Mucosa of descending colon (tissue), 3 donors: Measurements from ENCODE around the gene TAF11L14. TPM values are rescaled to one million over a fixed set of nuclear protein-coding genes. Genes with fewer than 3 reads are reported as not detected.
A peak's percentile ranks its signal among the peaks of the same experiment; 100 is the strongest.
"Not testable (repeated sequence)": the region's sequence is repeated elsewhere in the genome, so short reads cannot be mapped to it uniquely, and the experiment has no call there.

Experiments used
- ATAC-seq: fragments of 200-7000 bp; cut with Tn5 transposase; one replicate; pipeline ENCODE4 v1.9.1; 2020; ENCODE audit warnings: mild to moderate bottlenecking, moderate library complexity
- DNase-seq, 3 donors: peaks; one replicate each; pipeline ENCODE4 v3.0.0-alpha.2; 2020
- H3K36me3 ChIP-seq: fragments of 200-600 bp; one replicate; pipeline ENCODE4 v1.8.0; 2021; ENCODE audit warnings: low read depth, mild to moderate bottlenecking
- H3K4me1 ChIP-seq: fragments of 200-600 bp; one replicate; pipeline ENCODE4 v1.8.0; 2021; ENCODE audit warnings: low read depth, mild to moderate bottlenecking
- H3K4me3 ChIP-seq: fragments of 200-600 bp; one replicate; pipeline ENCODE4 v1.8.0; 2021; ENCODE audit warnings: mild to moderate bottlenecking
- H3K9me3 ChIP-seq: fragments of 200-600 bp; one replicate; pipeline ENCODE4 v1.8.0; 2021; ENCODE audit warnings: mild to moderate bottlenecking
- intact Hi-C, 2 donors: fragments of 100-400 bp; cut with DNase I in 1 of 2; cut with micrococcal nuclease in 1 of 2; formaldehyde crosslinking; loops; one replicate each; pipeline versions ENCODE4 v1.11.0 to v1.11.1; 2022; cut with DNase I, micrococcal nuclease
- total RNA-seq, 3 donors: library from RNA; stranded (reverse); fragmentation: NEBNext Ultra II Directional in 2 of 3; extraction: Animal tissue kit (Norgen Biotek cat#: 25700) in 2 of 3; gene quantifications; one replicate each; pipeline versions ENCODE4 v1.2.1 to v1.2.4, GENCODE V29; 2021 to 2023
- TF ChIP-seq, protein P1 (sequence below): fragments of 200-600 bp; IDR thresholded peaks from one replicate; pipeline ENCODE4 v1.8.0; 2022; ENCODE audit warnings: antibody characterized with exemption, mild to moderate bottlenecking
- donor health status: DM: no; HTN: no; CAD: no; lungs with moderate emphysema.
- donor health status: DM: no; HTN: no; CAD: no.
- donor health status: DM: no; HTN: yes; CAD: no.

The TAF11L14 gene
- total RNA-seq, 3 donors from 2014 or later, result not detected

- DNase-seq (no peak), ATAC-seq (no peak)
- Histone ChIP-seq H3K36me3 (no peaks in the 10 kb centered on the region), H3K9me3 (no peaks in the 10 kb centered on the region), H3K4me3 (no peak overlapping the region), H3K4me1 (no peaks in the 10 kb centered on the region)
- TF ChIP-seq, protein P1, sequence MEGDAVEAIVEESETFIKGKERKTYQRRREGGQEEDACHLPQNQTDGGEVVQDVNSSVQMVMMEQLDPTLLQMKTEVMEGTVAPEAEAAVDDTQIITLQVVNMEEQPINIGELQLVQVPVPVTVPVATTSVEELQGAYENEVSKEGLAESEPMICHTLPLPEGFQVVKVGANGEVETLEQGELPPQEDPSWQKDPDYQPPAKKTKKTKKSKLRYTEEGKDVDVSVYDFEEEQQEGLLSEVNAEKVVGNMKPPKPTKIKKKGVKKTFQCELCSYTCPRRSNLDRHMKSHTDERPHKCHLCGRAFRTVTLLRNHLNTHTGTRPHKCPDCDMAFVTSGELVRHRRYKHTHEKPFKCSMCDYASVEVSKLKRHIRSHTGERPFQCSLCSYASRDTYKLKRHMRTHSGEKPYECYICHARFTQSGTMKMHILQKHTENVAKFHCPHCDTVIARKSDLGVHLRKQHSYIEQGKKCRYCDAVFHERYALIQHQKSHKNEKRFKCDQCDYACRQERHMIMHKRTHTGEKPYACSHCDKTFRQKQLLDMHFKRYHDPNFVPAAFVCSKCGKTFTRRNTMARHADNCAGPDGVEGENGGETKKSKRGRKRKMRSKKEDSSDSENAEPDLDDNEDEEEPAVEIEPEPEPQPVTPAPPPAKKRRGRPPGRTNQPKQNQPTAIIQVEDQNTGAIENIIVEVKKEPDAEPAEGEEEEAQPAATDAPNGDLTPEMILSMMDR, result no peak
- intact Hi-C loops, result no loop called here
These were observed 19.2 kb upstream of the TAF11L14 start for GRCh38 chr5:17614872-17615605.

DNA sequence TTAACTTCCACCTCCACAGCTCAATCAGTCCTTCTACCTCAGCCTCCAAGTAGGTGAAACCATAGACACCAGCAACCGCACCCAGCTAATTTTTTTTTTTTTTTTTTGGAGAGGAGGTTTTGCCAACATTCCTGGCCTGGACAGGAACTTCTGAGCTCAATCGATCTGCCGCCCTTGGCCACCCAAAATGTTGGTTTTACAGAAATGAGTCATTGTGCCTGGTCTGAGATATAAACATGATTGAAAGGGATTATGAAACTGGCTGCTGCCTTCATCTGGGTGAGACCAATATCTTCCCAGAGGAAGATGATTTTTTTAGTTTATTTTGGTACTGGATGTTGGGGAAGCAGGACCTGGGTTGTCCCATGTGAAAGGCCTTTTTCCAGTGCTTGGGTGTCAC lies 14.9 kb upstream of the TAF11L14 start:
- H3K9me3 ChIP-seq, result no peaks in the 10 kb centered on the region
- ATAC-seq, result no peak
- no peaks in the 10 kb centered on the region for H3K4me1 ChIP-seq
- no peak overlapping the region for H3K4me3 ChIP-seq
- TF ChIP-seq, protein P1, result no peak
- intact Hi-C loops, result no loop called here
- H3K36me3 ChIP-seq, result no peaks in the 10 kb centered on the region
- no peak for DNase-seq

DNA sequence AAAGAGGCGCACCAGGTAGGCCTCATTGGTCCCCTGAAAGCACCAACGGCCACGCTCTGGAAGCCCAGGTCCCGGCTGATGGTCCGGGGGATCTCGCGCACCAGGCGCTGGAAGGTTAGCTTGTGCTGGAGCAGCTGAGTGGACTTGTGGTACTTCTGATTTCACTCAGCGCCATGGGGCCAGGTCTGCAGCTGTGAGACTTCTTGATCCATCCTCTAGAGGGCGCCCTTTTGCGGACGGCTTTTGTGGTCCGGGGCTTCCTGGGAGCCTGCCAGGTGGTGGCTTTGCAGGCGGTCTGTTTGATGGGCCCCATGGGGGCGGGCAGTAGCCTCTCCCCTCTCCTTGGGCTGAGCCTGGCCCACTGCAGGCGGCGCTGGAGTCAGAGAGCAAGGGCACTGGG lies 13.6 kb upstream of the TAF11L14 start:
- Histone ChIP-seq H3K4me3 (no peak overlapping the region), H3K36me3 (no peaks in the 10 kb centered on the region), H3K4me1 (no peaks in the 10 kb centered on the region), H3K9me3 (no peaks in the 10 kb centered on the region)
- DNase-seq (peak in 1 of 3 donors; percentile 41), ATAC-seq (no peak)
- TF ChIP-seq, protein P1, result no peak
- intact Hi-C loops, result no loop called here

DNA sequence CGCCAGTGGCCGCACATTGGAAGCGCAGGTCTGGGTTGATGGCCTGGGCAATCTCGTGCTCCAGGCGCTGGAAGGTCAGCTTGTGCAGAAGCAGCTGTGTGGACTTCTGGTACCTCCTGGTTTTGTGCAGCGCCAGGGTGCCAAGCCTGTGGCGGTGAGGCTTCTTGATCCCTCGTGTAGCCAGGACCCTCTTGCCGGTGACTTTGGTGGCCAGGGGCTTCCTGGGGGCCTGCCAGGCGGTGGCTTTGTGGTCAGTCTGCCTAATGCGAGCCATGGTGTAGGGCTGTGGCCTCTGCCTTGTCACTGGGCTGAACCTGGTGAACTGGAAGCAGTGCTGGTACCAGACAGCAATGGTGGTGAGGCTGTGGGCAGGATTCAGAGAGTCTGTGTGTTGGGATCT lies 8.6 kb upstream of the TAF11L14 start:
- intact Hi-C loops, result no loop called here
- TF ChIP-seq, protein P1, result no peak
- Histone ChIP-seq H3K36me3 (no peaks in the 10 kb centered on the region), H3K4me3 (no peak overlapping the region), H3K9me3 (no peaks in the 10 kb centered on the region), H3K4me1 (no peaks in the 10 kb centered on the region)
- ATAC-seq (no peak), DNase-seq (no peak)

GRCh38 chr5:17631788-17632187 lies 2.5 kb upstream of the TAF11L14 start, which contains the start of gene TAF11L13:
TAF11L13 (plus strand) TSS chr5:17632088.
- H3K4me3 ChIP-seq, intact Hi-C loops, H3K36me3 ChIP-seq, H3K9me3 ChIP-seq, H3K4me1 ChIP-seq, ATAC-seq, DNase-seq: not testable (repeated sequence)

DNA sequence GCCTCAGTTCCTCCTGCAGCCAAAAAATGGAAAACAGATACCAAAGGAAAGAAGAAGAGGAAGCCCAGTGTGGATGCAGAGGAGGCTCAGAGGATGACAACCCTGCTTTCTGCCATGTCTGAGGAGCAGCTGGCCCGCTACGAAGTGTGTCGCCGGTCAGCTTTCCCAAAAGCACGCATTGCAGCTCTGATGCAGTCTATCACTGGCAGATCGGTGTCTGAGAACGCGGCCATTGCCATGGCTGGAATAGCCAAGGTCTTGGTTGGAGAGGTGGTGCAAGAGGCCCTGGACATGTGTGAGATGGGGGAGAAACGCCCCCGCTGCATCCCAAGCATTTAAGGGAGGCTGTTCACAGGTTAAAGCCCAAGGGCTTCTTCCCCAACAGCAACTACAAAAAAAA lies 15.0 kb downstream of the TAF11L14 start:
- H3K9me3 ChIP-seq, ATAC-seq, H3K36me3 ChIP-seq, DNase-seq, intact Hi-C loops, H3K4me3 ChIP-seq, H3K4me1 ChIP-seq: not testable (repeated sequence)

DNA sequence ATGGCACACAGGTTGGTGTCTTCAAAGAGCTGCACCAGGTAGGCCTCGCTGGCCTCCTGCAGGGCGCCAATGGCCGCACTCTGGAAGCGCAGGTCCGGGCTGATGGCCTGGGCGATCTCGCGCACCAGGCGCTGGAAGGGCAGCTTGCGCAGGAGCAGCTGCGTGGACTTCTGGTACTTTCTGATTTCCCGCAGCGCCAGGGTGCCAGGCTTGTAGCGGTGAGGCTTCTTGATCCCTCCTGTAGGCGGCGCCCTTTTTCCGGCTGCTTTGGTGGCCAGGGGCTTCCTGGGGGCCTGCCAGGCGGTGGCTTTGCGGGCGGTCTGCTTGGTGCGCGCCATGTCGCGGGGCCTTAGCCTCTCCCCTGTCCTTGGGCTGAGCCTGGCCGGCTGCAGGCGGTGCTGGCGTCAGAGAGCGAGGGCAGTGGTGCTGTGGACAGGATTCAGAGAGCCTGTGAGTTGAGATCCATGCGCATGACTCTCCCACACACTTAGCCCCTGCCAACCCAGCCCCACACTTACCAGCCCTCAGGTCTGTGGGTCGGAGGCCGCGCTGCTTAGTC lies 21.0 kb downstream of the TAF11L14 start:
- intact Hi-C loops, DNase-seq, ATAC-seq, H3K4me3 ChIP-seq, H3K4me1 ChIP-seq, H3K36me3 ChIP-seq, H3K9me3 ChIP-seq: not testable (repeated sequence)
